ENCODE data around the gene CACNA2D2. TPM values are rescaled to one million over a fixed set of nuclear protein-coding genes. Genes with fewer than 3 reads are reported as not detected.

CACNA2D2 gene
- polyA plus RNA-seq, 1 of the 3 experiments (the other 2 are of a cell fraction), result 1.1 TPM

GRCh38 chr3:50340147-50340447, 163.3 kb downstream of the CACNA2D2 start:
- H3K36me3 ChIP-seq (replicated peaks in 1 of 2; ENCODE audit: control insufficient read depth in 1 of 2, insufficient read depth in 2 of 2, low read length in 1 of 2), result no peaks in the 10 kb centered on the region
- H3K9me2 ChIP-seq, result no peaks in the 10 kb centered on the region
- no peak overlapping the region for H3K27ac ChIP-seq (ENCODE audit: low read depth in 2 of 2, low read length in 1 of 2)
- ChIA-PET POLR2A (no interaction called here), CTCF (interaction anchor here (0.9 to 6.8 kb wide), 3 partner anchors 9 to 89 kb away, joined by 3 to 40 read pairs (median 3); partner anchors contain the start of genes CYB561D2 and NPRL2)
- H3K4me3 ChIP-seq (ENCODE audit: low read depth in 2 of 2, low read length in 1 of 2), result no peak overlapping the region
- H3K27me3 ChIP-seq (ENCODE audit: insufficient read depth), result no peaks in the 10 kb centered on the region
- H3K4me2 ChIP-seq, result no peak overlapping the region
- no peak for DNase-seq
- H2AFZ ChIP-seq (ENCODE audit: low read depth), result no peak overlapping the region
- no peak overlapping the region for H3K9ac ChIP-seq
- H3K79me2 ChIP-seq (ENCODE audit: insufficient read depth), result peaks cover 29% of the 10 kb centered on the region
- no peaks in the 10 kb centered on the region for H4K20me1 ChIP-seq (ENCODE audit: insufficient read depth)
- TF ChIP-seq NRF1 (IDR thresholded peaks at IDR 0.05; ENCODE audit: low read depth, low read length) (no peak), RAD21 (IDR thresholded peaks at IDR 0.05; ENCODE audit: low read length) (no peak), USF1 (IDR thresholded peaks at IDR 0.05; ENCODE audit: borderline replicate concordance, low read depth) (no peak)
- H3K4me1 ChIP-seq (ENCODE audit: control insufficient read depth in 1 of 2, insufficient read depth in 2 of 2, low read depth in 1 of 2, low read length in 1 of 2), result peaks cover 5 to 22% of the 10 kb centered on the region in 2 experiments
- WGBS (ENCODE audit: low lambda C conversion rate), result 94% methylated on average over 9 of the region's 9 CpGs
- H3K9me3 ChIP-seq, result no peaks in the 10 kb centered on the region
- H3F3A ChIP-seq (replicated peaks; ENCODE audit: insufficient read depth), result no peaks in the 10 kb centered on the region

- ChIA-PET CTCF (interaction anchor here (0.9 to 6.8 kb wide), 3 partner anchors 9 to 212 kb away, joined by 3 to 40 read pairs (median 3); partner anchors contain the start of genes CYB561D2 and NPRL2), POLR2A (interaction anchor here (3.6 kb wide), 1 partner anchor 12 kb away, joined by 38 read pairs; the partner anchor contains the start of gene TUSC2)
- Histone ChIP-seq H3K27me3 (ENCODE audit: insufficient read depth) (no peaks in the 10 kb centered on the region), H3K4me2 (no peak overlapping the region), H3K79me2 (ENCODE audit: insufficient read depth) (peaks cover 34% of the 10 kb centered on the region), H4K20me1 (ENCODE audit: insufficient read depth) (peaks cover 3% of the 10 kb centered on the region; the same call in 1 of the 2 replicates), H3K9me3 (no peaks in the 10 kb centered on the region), H3K27ac (ENCODE audit: low read depth in 2 of 2, low read length in 1 of 2) (no peak overlapping the region), H3K4me3 (ENCODE audit: low read depth in 2 of 2, low read length in 1 of 2) (no peak overlapping the region), H3F3A (replicated peaks; ENCODE audit: insufficient read depth) (no peaks in the 10 kb centered on the region), H2AFZ (ENCODE audit: low read depth) (no peak overlapping the region), H3K4me1 (ENCODE audit: control insufficient read depth in 1 of 2, insufficient read depth in 2 of 2, low read depth in 1 of 2, low read length in 1 of 2) (peaks cover 10 to 24% of the 10 kb centered on the region in 2 experiments), H3K36me3 (replicated peaks in 1 of 2; ENCODE audit: control insufficient read depth in 1 of 2, insufficient read depth in 2 of 2, low read length in 1 of 2) (no peaks in the 10 kb centered on the region), H3K9ac (no peak overlapping the region), H3K9me2 (no peaks in the 10 kb centered on the region)
- no peak for DNase-seq
- 95% methylated on average over 11 of the region's 14 CpGs for WGBS (ENCODE audit: low lambda C conversion rate)
- TF ChIP-seq FOSL2 (IDR thresholded peaks at IDR 0.05; ENCODE audit: borderline replicate concordance, low read depth) (no peak), GABPA (IDR thresholded peaks at IDR 0.05; ENCODE audit: low read depth) (no peak), GATA2 (CRISPR knock-in tag; IDR thresholded peaks at IDR 0.05) (no peak), ELF1 (IDR thresholded peaks at IDR 0.05) (no peak), RXRA (IDR thresholded peaks at IDR 0.05; ENCODE audit: borderline replicate concordance, low read depth) (no peak), RAD21 (IDR thresholded peaks at IDR 0.05; ENCODE audit: low read length) (no peak)
Measured at GRCh38 chr3:50339485-50340146, 163.8 kb downstream of the CACNA2D2 start.

GRCh38 chr3:50338965-50339364, 164.5 kb downstream of the CACNA2D2 start:
- no peak overlapping the region for H3K9ac ChIP-seq
- ChIA-PET POLR2A (interaction anchor here (2.2 to 3.6 kb wide), 2 partner anchors 11 to 40 kb away, joined by 6 to 38 read pairs; partner anchors contain the start of genes HYAL3, NAA80 and TUSC2), CTCF (interaction anchor here (1.0 to 6.8 kb wide), 5 partner anchors 10 to 213 kb away, joined by 3 to 40 read pairs (median 4); partner anchors contain the start of genes CYB561D2 and NPRL2)
- no peaks in the 10 kb centered on the region for H3K9me2 ChIP-seq
- no peaks in the 10 kb centered on the region for H3K9me3 ChIP-seq
- H3F3A ChIP-seq (replicated peaks; ENCODE audit: insufficient read depth), result peaks cover 3% of the 10 kb centered on the region
- WGBS (ENCODE audit: low lambda C conversion rate), result 94% methylated on average over 5 of the region's 5 CpGs
- H2AFZ ChIP-seq (ENCODE audit: low read depth), result no peak overlapping the region
- H4K20me1 ChIP-seq (ENCODE audit: insufficient read depth), result peaks cover 10% of the 10 kb centered on the region; the same call in 1 of the 2 replicates
- peaks cover 41% of the 10 kb centered on the region for H3K79me2 ChIP-seq (ENCODE audit: insufficient read depth)
- H3K4me3 ChIP-seq (ENCODE audit: low read depth in 2 of 2, low read length in 1 of 2), result no peak overlapping the region
- no peaks in the 10 kb centered on the region for H3K36me3 ChIP-seq (replicated peaks in 1 of 2; ENCODE audit: control insufficient read depth in 1 of 2, insufficient read depth in 2 of 2, low read length in 1 of 2)
- no peak overlapping the region for H3K4me2 ChIP-seq
- H3K27me3 ChIP-seq (ENCODE audit: insufficient read depth), result no peaks in the 10 kb centered on the region
- H3K27ac ChIP-seq (ENCODE audit: low read depth in 2 of 2, low read length in 1 of 2), result peak overlapping the region in 1 of 2 experiments; percentile 98; a peak in 2 of 4 replicates
- peaks cover 10 to 30% of the 10 kb centered on the region in 2 experiments for H3K4me1 ChIP-seq (ENCODE audit: control insufficient read depth in 1 of 2, insufficient read depth in 2 of 2, low read depth in 1 of 2, low read length in 1 of 2)
- DNase-seq, result no peak
- no peak for TF ChIP-seq TCF12 (IDR thresholded peaks at IDR 0.05)
- no peak for TF ChIP-seq ELF1 (IDR thresholded peaks at IDR 0.05)
- no peak for TF ChIP-seq GATA2 (CRISPR knock-in tag; IDR thresholded peaks at IDR 0.05)
- no peak for TF ChIP-seq PBX3 (IDR thresholded peaks at IDR 0.05)
- TF ChIP-seq TEAD4 (IDR thresholded peaks at IDR 0.05; ENCODE audit: borderline replicate concordance, insufficient read depth), result no peak
- TF ChIP-seq SMC3 (IDR thresholded peaks at IDR 0.05; ENCODE audit: low read depth, low read length), result no peak
- no peak for TF ChIP-seq FOXJ3 (CRISPR knock-in tag; IDR thresholded peaks at IDR 0.05)
- TF ChIP-seq MEF2A (IDR thresholded peaks at IDR 0.05; ENCODE audit: borderline replicate concordance, low read depth), result no peak
- TF ChIP-seq GABPA (IDR thresholded peaks at IDR 0.05; ENCODE audit: low read depth), result no peak
- TF ChIP-seq NFIC (IDR thresholded peaks at IDR 0.05; ENCODE audit: borderline replicate concordance), result no peak
- TF ChIP-seq REST (IDR thresholded peaks at IDR 0.05; ENCODE audit: low read depth, low read length), result no peak
- no peak for TF ChIP-seq YY1 (IDR thresholded peaks at IDR 0.05; ENCODE audit: low read depth)
- no peak for TF ChIP-seq RAD21 (IDR thresholded peaks at IDR 0.05; ENCODE audit: low read length)

All from SK-N-SH (cell line).